D341Med (cell line): ENCODE data around the gene KIAA0408.
"Not testable (repeated sequence)": the region's sequence is repeated elsewhere in the genome, so short reads cannot be mapped to it uniquely, and the experiment has no call there.

ENCODE experiments used
- DNase-seq: peaks from one replicate; pipeline ENCODE4 v3.0.0; 2012; ENCODE audit warnings: low spot score

The KIAA0408 gene

DNA sequence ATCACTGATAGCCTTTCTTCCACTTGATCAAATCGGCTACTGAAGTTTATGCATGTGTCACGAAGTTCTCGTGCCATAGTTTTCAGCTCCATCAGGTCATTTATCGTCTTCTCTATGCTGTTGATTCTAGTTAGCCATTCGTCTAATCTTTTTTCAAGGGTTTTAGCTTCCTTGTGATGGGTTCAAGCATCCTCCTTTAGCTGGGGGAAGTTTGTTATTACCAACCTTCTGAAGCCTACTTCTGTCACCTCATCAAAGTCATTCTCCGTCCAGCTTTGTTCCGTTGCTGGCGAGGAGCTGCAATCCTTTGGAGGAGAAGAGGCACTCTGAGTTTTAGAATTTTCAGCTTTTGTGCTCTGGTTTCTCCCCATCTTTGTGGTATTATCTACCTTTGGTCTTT lies 47.2 kb downstream of the KIAA0408 start:
- DNase-seq: not testable (repeated sequence)
